ENCODE data around the gene MYL11. TPM values are rescaled to one million over a fixed set of nuclear protein-coding genes. Genes with fewer than 3 reads are reported as not detected.

MYL11 gene
- total RNA-seq, 1 experiment from 2014 or later = not detected

GRCh38 chr16:30416624-30417528 is 42.3 kb downstream of the MYL11 start:
- DNase-seq (ENCODE audit: low spot score) = no peak

DNA sequence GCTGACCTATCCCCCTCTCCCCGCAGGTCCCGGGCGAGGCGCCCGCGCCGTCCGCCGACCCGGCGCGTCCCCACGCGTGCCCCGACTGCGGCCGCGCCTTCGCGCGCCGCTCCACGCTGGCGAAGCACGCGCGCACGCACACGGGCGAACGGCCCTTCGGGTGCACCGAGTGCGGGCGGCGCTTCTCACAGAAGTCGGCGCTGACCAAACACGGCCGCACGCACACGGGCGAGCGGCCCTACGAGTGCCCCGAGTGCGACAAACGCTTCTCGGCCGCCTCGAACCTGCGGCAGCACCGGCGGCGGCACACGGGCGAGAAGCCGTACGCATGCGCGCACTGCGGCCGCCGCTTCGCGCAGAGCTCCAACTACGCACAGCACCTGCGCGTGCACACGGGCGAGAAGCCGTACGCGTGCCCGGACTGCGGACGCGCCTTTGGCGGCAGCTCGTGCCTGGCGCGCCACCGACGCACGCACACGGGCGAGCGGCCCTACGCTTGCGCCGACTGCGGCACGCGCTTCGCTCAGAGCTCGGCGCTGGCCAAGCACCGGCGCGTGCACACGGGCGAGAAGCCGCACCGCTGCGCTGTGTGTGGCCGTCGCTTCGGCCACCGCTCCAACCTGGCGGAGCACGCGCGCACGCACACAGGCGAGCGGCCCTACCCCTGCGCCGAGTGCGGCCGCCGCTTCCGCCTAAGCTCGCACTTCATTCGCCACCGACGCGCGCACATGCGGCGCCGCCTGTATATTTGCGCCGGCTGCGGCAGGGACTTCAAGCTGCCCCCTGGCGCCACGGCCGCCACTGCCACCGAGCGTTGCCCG is 43.1 kb downstream of the MYL11 start:
- peak; percentile 97 for DNase-seq (ENCODE audit: low spot score)

- peak; percentile 34 for DNase-seq (ENCODE audit: low spot score)
Measured at GRCh38 chr16:30418350-30419181, 44.0 kb downstream of the MYL11 start.

GRCh38 chr16:30421010-30421409 is 46.4 kb downstream of the MYL11 start:
- no peak for DNase-seq (ENCODE audit: low spot score)

Small RNA genes within 50 kb of the gene (small RNA-seq; reads per million reads assigned to genes)
- 0.50 reads per million for gene RF00406

Other genes starting within 250 kb of the MYL11 start
- gene CORO1A, start 191.2 kb upstream of the MYL11 start, total RNA-seq (2014; rRNA removed; shearing (Covaris generic)) = 7.6 and 10.1 TPM in 2 replicates
- 143 and 216 TPM in 2 replicates for gene BOLA2B, start 181.1 kb upstream of the MYL11 start, total RNA-seq (2014; rRNA removed; shearing (Covaris generic))
- gene SLX1A, start 180.9 kb upstream of the MYL11 start, total RNA-seq (2014; rRNA removed; shearing (Covaris generic)) = 81.6 and 97.9 TPM in 2 replicates
- gene SULT1A3, start 175.5 kb upstream of the MYL11 start, total RNA-seq (2014; rRNA removed; shearing (Covaris generic)) = 7.5 and 14.0 TPM in 2 replicates
- 0.39 and 1.0 TPM in 2 replicates for gene NPIPB13, start 126.3 kb upstream of the MYL11 start, total RNA-seq (2014; rRNA removed; shearing (Covaris generic))
- 42.8 and 49.4 TPM in 2 replicates for gene CD2BP2, start 19.5 kb upstream of the MYL11 start, total RNA-seq (2014; rRNA removed; shearing (Covaris generic))
- 63.3 and 66.5 TPM in 2 replicates for gene TBC1D10B, start 4.3 kb upstream of the MYL11 start, total RNA-seq (2014; rRNA removed; shearing (Covaris generic))
- 0.16 TPM in 1 of 2 replicates, not detected in the other for gene SEPTIN1, start 7.8 kb downstream of the MYL11 start, total RNA-seq (2014; rRNA removed; shearing (Covaris generic))
- 19.0 and 20.3 TPM in 2 replicates for gene ZNF48, start 20.6 kb downstream of the MYL11 start, total RNA-seq (2014; rRNA removed; shearing (Covaris generic))
- 12.6 and 17.7 TPM in 2 replicates for gene ZNF771, start 32.8 kb downstream of the MYL11 start, total RNA-seq (2014; rRNA removed; shearing (Covaris generic))
- 107 and 111 TPM in 2 replicates for gene DCTPP1, start 55.2 kb downstream of the MYL11 start, total RNA-seq (2014; rRNA removed; shearing (Covaris generic))
- gene SEPHS2, start 71.1 kb downstream of the MYL11 start, total RNA-seq (2014; rRNA removed; shearing (Covaris generic)) = 11.0 and 12.4 TPM in 2 replicates
- not detected in 2 replicates for gene ITGAL, start 97.9 kb downstream of the MYL11 start, total RNA-seq (2014; rRNA removed; shearing (Covaris generic))
- 47.1 and 47.9 TPM in 2 replicates for gene ZNF768, start 151.8 kb downstream of the MYL11 start, total RNA-seq (2014; rRNA removed; shearing (Covaris generic))
- gene ZNF747, start 160.1 kb downstream of the MYL11 start, total RNA-seq (2014; rRNA removed; shearing (Covaris generic)) = 7.9 and 8.8 TPM in 2 replicates
- 8.3 and 9.9 TPM in 2 replicates for gene ZNF764, start 183.6 kb downstream of the MYL11 start, total RNA-seq (2014; rRNA removed; shearing (Covaris generic))
- 5.7 and 7.5 TPM in 2 replicates for gene ZNF688, start 196.9 kb downstream of the MYL11 start, total RNA-seq (2014; rRNA removed; shearing (Covaris generic))
- 7.7 and 12.2 TPM in 2 replicates for gene ZNF785, start 210.9 kb downstream of the MYL11 start, total RNA-seq (2014; rRNA removed; shearing (Covaris generic))
- 4.9 and 7.7 TPM in 2 replicates for gene ZNF689, start 235.6 kb downstream of the MYL11 start, total RNA-seq (2014; rRNA removed; shearing (Covaris generic))